ENCODE measurements around the gene MEIS3.
"Not testable (repeated sequence)": the region's sequence is repeated elsewhere in the genome, so short reads cannot be mapped to it uniquely, and the experiment has no call there.

Gene MEIS3

DNA sequence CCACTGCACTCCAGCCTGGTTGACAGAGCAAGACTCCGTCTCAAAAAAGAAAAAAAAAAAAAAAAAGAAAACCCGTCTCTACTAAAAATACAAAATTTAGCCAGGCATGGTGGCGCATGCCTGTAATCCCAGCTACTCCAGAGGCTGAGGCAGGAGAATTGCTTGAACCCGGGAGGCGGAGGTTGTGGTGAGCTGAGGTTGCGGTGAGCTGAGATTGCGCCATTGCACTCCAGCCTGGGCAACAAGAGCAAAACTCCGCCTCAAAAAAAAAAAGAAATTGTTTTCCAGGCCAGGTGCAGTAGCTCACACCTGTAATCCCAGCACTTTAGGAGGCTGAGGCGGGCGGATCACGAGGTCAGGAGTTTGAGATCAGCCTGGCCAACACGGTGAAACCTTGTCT lies 32.7 kb downstream of the MEIS3 start:
- H3K27ac ChIP-seq (ENCODE audit: low read depth, low read length); H3K79me2 ChIP-seq (ENCODE audit: control insufficient read depth, insufficient read depth, low read length); H3K18ac ChIP-seq (ENCODE audit: low read length); H3K27me3 ChIP-seq (ENCODE audit: insufficient read depth, low read length, poor library complexity); H3K4me1 ChIP-seq (ENCODE audit: control insufficient read depth, low read depth, low read length); H3K4ac ChIP-seq (ENCODE audit: low read depth, low read length); H3K4me2 ChIP-seq (ENCODE audit: low read length); H3K9ac ChIP-seq (ENCODE audit: low read length); H3K36me3 ChIP-seq (ENCODE audit: control insufficient read depth, insufficient read depth, low read length); H2BK15ac ChIP-seq (replicated peaks; ENCODE audit: low read depth); H3K4me3 ChIP-seq (ENCODE audit: low read length); H4K8ac ChIP-seq (ENCODE audit: low read depth, low read length); H2BK120ac ChIP-seq (ENCODE audit: low read depth, low read length); H4K5ac ChIP-seq (ENCODE audit: low read length); H2BK5ac ChIP-seq (ENCODE audit: low read length); DNase-seq; H3K79me1 ChIP-seq (ENCODE audit: low read length); H3K56ac ChIP-seq (ENCODE audit: low read length); H2AK5ac ChIP-seq (ENCODE audit: low read length); H3K23ac ChIP-seq (ENCODE audit: low read length): not testable (repeated sequence)
- no CpG with 5 or more reads among the region's 12 CpGs for WGBS (ENCODE audit: extremely low coverage, insufficient coverage, low lambda C conversion rate)

DNA sequence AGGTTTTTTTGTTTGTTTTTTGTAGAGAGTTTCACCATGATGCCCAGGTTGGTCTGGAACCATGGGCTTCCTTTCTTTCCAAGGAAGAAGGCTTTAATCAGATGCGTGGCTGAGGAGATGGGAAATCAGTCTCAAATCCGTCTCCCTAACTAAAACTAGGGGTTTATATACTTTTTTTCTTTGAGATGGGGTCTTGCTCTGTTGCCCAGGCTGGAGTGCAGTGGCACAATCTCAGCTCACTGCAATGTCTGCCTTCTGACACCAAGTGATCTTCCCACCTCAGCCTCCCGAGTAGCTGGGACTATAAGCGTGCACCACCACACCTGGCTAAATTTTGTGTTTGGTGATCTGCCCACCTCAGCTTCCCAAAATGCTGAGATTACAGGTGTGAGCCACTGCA lies 34.8 kb downstream of the MEIS3 start:
- H3K4me2 ChIP-seq (ENCODE audit: low read length); H2BK120ac ChIP-seq (ENCODE audit: low read depth, low read length); H2AK5ac ChIP-seq (ENCODE audit: low read length); H3K56ac ChIP-seq (ENCODE audit: low read length); H3K23ac ChIP-seq (ENCODE audit: low read length); H2BK5ac ChIP-seq (ENCODE audit: low read length); H4K5ac ChIP-seq (ENCODE audit: low read length); H3K4me3 ChIP-seq (ENCODE audit: low read length); H3K79me2 ChIP-seq (ENCODE audit: control insufficient read depth, insufficient read depth, low read length); H3K27ac ChIP-seq (ENCODE audit: low read depth, low read length); H3K79me1 ChIP-seq (ENCODE audit: low read length); H4K8ac ChIP-seq (ENCODE audit: low read depth, low read length); H3K36me3 ChIP-seq (ENCODE audit: control insufficient read depth, insufficient read depth, low read length); H3K4me1 ChIP-seq (ENCODE audit: control insufficient read depth, low read depth, low read length); H3K4ac ChIP-seq (ENCODE audit: low read depth, low read length); H2BK15ac ChIP-seq (replicated peaks; ENCODE audit: low read depth); H3K9ac ChIP-seq (ENCODE audit: low read length); H3K27me3 ChIP-seq (ENCODE audit: insufficient read depth, low read length, poor library complexity); H3K18ac ChIP-seq (ENCODE audit: low read length); DNase-seq: not testable (repeated sequence)
- no CpG with 5 or more reads among the region's 4 CpGs for WGBS (ENCODE audit: extremely low coverage, insufficient coverage, low lambda C conversion rate)

DNA sequence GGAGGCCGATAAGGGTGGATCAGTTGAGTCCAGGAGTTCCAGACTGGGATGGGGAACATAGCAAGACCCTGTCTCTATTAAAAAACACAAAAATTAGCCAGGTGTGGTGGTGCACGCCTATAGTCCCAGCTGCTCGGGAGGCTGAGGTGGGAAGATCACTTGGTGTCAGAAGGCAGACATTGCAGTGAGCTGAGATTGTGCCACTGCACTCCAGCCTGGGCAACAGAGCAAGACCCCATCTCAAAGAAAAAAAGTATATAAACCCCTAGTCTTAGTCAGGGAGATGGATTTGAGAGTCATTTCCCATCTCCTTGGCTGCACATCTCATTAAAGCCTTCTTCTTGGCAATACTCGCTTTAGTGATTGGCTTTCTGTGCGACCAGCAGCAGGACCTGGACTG lies 35.4 kb downstream of the MEIS3 start:
- not testable (repeated sequence) for H3K79me2 ChIP-seq (ENCODE audit: control insufficient read depth, insufficient read depth, low read length)

DNA sequence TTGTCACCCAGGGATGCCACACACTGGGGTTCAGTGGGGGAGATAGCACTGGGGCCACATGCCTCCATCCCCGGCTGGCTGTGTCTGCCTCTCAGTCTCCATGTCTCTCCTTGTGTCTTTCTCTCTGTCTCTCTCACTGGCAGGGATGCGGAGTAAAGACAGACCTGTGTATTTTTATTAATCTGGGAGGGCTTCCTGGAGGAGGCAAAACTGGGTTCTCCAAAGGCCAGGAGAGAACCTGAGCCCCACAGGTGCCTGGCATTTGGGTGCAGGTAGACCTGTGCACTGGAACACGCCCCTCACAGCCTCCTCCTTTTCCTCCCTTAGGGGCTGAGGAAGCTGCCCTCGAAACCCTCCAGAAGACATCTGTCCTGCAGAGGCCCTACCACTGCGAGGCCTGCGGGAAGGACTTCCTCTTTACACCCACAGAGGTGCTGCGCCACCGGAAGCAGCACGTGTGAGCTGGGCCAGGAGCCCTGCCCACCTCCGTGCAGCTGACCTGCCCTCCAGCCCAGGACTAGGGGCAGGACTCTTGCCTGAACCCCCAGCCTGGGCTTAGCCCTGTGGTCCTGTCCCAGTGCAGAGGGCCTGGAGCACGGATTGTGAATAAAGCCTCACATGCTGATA lies 37.6 kb downstream of the MEIS3 start:
- Histone ChIP-seq H3K4me2 (ENCODE audit: low read length) (no peak overlapping the region), H3K4ac (ENCODE audit: low read depth, low read length) (no peak overlapping the region), H2BK5ac (ENCODE audit: low read length) (no peak overlapping the region), H2AK5ac (ENCODE audit: low read length) (no peak overlapping the region), H2BK120ac (ENCODE audit: low read depth, low read length) (no peak overlapping the region), H3K4me3 (ENCODE audit: low read length) (no peak overlapping the region), H4K5ac (ENCODE audit: low read length) (no peak overlapping the region), H2BK15ac (replicated peaks; ENCODE audit: low read depth) (no peak overlapping the region), H3K27me3 (ENCODE audit: insufficient read depth, low read length, poor library complexity) (no peaks in the 10 kb centered on the region), H3K18ac (ENCODE audit: low read length) (no peak overlapping the region), H3K79me1 (ENCODE audit: low read length) (no peaks in the 10 kb centered on the region), H3K36me3 (ENCODE audit: control insufficient read depth, insufficient read depth, low read length) (peaks cover 14% of the 10 kb centered on the region), H3K9ac (ENCODE audit: low read length) (no peak overlapping the region), H3K4me1 (ENCODE audit: control insufficient read depth, low read depth, low read length) (peaks cover 2% of the 10 kb centered on the region), H3K56ac (ENCODE audit: low read length) (no peak overlapping the region), H3K79me2 (ENCODE audit: control insufficient read depth, insufficient read depth, low read length) (no peaks in the 10 kb centered on the region), H3K27ac (ENCODE audit: low read depth, low read length) (no peak overlapping the region), H3K23ac (ENCODE audit: low read length) (no peak overlapping the region), H4K8ac (ENCODE audit: low read depth, low read length) (no peak overlapping the region)
- no peak for DNase-seq
- no CpG with 5 or more reads among the region's 11 CpGs for WGBS (ENCODE audit: extremely low coverage, insufficient coverage, low lambda C conversion rate)

More for the DNA sequence above, 35.4 kb downstream of the MEIS3 start:
- H4K5ac ChIP-seq (ENCODE audit: low read length); DNase-seq; H3K9ac ChIP-seq (ENCODE audit: low read length); H2BK5ac ChIP-seq (ENCODE audit: low read length); H4K8ac ChIP-seq (ENCODE audit: low read depth, low read length); H3K4me1 ChIP-seq (ENCODE audit: control insufficient read depth, low read depth, low read length); H3K4me2 ChIP-seq (ENCODE audit: low read length); H3K4ac ChIP-seq (ENCODE audit: low read depth, low read length); H3K27me3 ChIP-seq (ENCODE audit: insufficient read depth, low read length, poor library complexity); H3K4me3 ChIP-seq (ENCODE audit: low read length); H2BK120ac ChIP-seq (ENCODE audit: low read depth, low read length); H3K36me3 ChIP-seq (ENCODE audit: control insufficient read depth, insufficient read depth, low read length); H3K27ac ChIP-seq (ENCODE audit: low read depth, low read length); H2BK15ac ChIP-seq (replicated peaks; ENCODE audit: low read depth); H3K18ac ChIP-seq (ENCODE audit: low read length); H3K56ac ChIP-seq (ENCODE audit: low read length); H2AK5ac ChIP-seq (ENCODE audit: low read length); H3K79me1 ChIP-seq (ENCODE audit: low read length); H3K23ac ChIP-seq (ENCODE audit: low read length): not testable (repeated sequence)
- WGBS (ENCODE audit: extremely low coverage, insufficient coverage, low lambda C conversion rate), result no CpG with 5 or more reads among the region's 5 CpGs

DNA sequence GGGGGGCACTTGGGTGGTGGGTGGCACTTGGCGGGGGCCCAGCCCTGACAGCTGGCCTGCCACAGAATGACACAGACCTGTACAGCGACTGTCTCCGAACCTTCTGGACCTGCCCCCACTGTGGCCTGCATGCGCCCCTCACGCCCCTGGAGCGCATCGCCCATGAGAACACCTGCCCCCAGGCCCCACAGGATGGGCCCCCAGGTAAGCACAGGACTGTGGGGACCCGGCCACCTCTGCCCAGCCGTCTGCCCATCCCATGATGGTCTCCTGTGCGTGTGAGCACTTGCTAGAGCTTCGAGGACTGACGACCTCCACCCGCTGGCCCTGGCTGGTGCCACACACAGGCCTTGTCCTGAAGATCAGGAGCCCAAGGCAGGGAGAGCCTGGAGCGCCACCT lies 38.2 kb downstream of the MEIS3 start:
- WGBS (ENCODE audit: extremely low coverage, insufficient coverage, low lambda C conversion rate), result no CpG with 5 or more reads among the region's 14 CpGs
- Histone ChIP-seq H3K27ac (ENCODE audit: low read depth, low read length) (no peak overlapping the region), H3K27me3 (ENCODE audit: insufficient read depth, low read length, poor library complexity) (no peaks in the 10 kb centered on the region)

DNA sequence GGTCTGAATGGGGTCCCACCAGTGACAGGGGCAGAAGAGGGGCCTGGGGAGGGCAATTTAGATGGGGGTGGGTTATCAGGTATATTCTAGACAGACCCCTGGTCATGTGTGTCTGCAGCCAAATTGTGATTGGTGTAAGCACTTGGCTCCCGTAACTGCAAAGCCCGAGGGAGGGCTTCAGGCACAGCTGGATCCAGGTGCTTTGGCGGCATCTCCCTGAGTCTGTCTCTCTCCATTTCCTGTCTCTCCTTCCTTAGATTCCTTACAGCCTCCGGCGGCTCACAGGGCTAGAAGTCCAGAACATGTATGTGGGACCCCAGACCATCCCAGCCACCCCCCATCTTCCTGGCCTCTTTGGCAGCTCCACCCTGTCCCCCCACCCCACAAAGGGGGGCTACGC lies 38.8 kb downstream of the MEIS3 start:
- H3K27me3 ChIP-seq (ENCODE audit: insufficient read depth, low read length, poor library complexity), result no peaks in the 10 kb centered on the region
- no peak overlapping the region for H3K23ac ChIP-seq (ENCODE audit: low read length)
- no peak overlapping the region for H3K56ac ChIP-seq (ENCODE audit: low read length)
- H4K8ac ChIP-seq (ENCODE audit: low read depth, low read length), result no peak overlapping the region
- H4K5ac ChIP-seq (ENCODE audit: low read length), result no peak overlapping the region
- no peak overlapping the region for H3K4me2 ChIP-seq (ENCODE audit: low read length)
- peaks cover 17% of the 10 kb centered on the region for H3K36me3 ChIP-seq (ENCODE audit: control insufficient read depth, insufficient read depth, low read length)
- no CpG with 5 or more reads among the region's 6 CpGs for WGBS (ENCODE audit: extremely low coverage, insufficient coverage, low lambda C conversion rate)
- H3K18ac ChIP-seq (ENCODE audit: low read length), result no peak overlapping the region
- H3K4ac ChIP-seq (ENCODE audit: low read depth, low read length), result no peak overlapping the region
- no peak overlapping the region for H2BK15ac ChIP-seq (replicated peaks; ENCODE audit: low read depth)
- H2AK5ac ChIP-seq (ENCODE audit: low read length), result no peak overlapping the region
- no peaks in the 10 kb centered on the region for H3K79me2 ChIP-seq (ENCODE audit: control insufficient read depth, insufficient read depth, low read length)
- H3K4me1 ChIP-seq (ENCODE audit: control insufficient read depth, low read depth, low read length), result no peaks in the 10 kb centered on the region
- no peak overlapping the region for H3K9ac ChIP-seq (ENCODE audit: low read length)
- H2BK120ac ChIP-seq (ENCODE audit: low read depth, low read length), result no peak overlapping the region
- H3K79me1 ChIP-seq (ENCODE audit: low read length), result no peaks in the 10 kb centered on the region
- DNase-seq, result no peak
- no peak overlapping the region for H3K4me3 ChIP-seq (ENCODE audit: low read length)
- H2BK5ac ChIP-seq (ENCODE audit: low read length), result no peak overlapping the region
- H3K27ac ChIP-seq (ENCODE audit: low read depth, low read length), result no peak overlapping the region

More for the DNA sequence above, 38.2 kb downstream of the MEIS3 start:
- DNase-seq, result no peak
- Histone ChIP-seq H3K4ac (ENCODE audit: low read depth, low read length) (no peak overlapping the region), H3K56ac (ENCODE audit: low read length) (no peak overlapping the region), H2BK5ac (ENCODE audit: low read length) (no peak overlapping the region), H4K5ac (ENCODE audit: low read length) (no peak overlapping the region), H3K23ac (ENCODE audit: low read length) (no peak overlapping the region), H4K8ac (ENCODE audit: low read depth, low read length) (no peak overlapping the region), H2BK120ac (ENCODE audit: low read depth, low read length) (no peak overlapping the region), H3K4me2 (ENCODE audit: low read length) (no peak overlapping the region), H3K4me1 (ENCODE audit: control insufficient read depth, low read depth, low read length) (peaks cover 2% of the 10 kb centered on the region), H3K36me3 (ENCODE audit: control insufficient read depth, insufficient read depth, low read length) (peaks cover 17% of the 10 kb centered on the region), H3K79me1 (ENCODE audit: low read length) (no peaks in the 10 kb centered on the region), H3K9ac (ENCODE audit: low read length) (no peak overlapping the region), H3K79me2 (ENCODE audit: control insufficient read depth, insufficient read depth, low read length) (no peaks in the 10 kb centered on the region), H2AK5ac (ENCODE audit: low read length) (no peak overlapping the region), H2BK15ac (replicated peaks; ENCODE audit: low read depth) (no peak overlapping the region), H3K4me3 (ENCODE audit: low read length) (no peak overlapping the region), H3K18ac (ENCODE audit: low read length) (no peak overlapping the region)

All from mesendoderm (in vitro differentiated cells).